Anterior cingulate cortex (tissue), 58 donors: Measurements from ENCODE around the gene ANKRD44.
"Not testable (repeated sequence)": the region's sequence is repeated elsewhere in the genome, so short reads cannot be mapped to it uniquely, and the experiment has no call there.

Source experiments
- DNase-seq, 58 donors: peaks; one replicate each; lab custom pipeline; 2025; lab: John Stamatoyannopoulos, UW

ANKRD44 gene

DNA sequence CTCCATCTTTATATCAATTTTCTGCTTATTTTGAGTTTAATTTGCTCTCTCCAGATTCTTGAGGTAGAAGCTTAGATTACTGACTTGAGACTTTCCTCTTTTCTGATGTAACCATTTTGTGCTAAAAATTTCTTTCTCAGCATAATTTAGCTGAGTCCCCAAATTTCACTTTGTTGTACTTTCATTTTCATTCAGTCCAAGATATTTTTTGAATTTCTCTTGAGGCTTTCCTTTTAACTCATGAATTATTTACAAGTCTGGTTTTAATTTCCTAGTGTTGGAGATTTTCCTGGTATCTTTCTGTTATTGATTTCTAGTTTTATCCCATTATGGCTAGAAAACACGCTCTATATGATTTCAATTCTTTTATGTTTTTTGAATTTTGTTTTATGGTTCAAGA, 239.4 kb downstream of the ANKRD44 start:
- no peak for DNase-seq

DNA sequence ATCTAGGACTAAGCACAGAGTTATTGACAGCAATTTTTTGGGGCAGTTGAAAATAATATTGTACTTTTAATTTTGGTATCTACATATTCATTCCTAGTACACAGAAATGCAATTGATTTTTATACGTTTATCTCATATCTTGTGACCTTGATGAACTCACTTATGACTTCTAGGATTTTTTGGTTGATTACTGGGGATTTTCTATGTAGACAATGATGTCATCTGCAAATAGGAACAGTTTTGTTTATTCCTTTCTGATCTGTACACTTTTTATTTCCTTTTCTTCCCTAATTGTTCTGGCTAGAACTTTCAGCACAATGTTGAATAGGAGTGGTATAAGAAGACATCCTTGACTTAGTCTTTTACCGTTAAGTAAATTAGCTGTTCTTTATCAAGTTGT, 240.6 kb downstream of the ANKRD44 start:
- no peak for DNase-seq

DNA sequence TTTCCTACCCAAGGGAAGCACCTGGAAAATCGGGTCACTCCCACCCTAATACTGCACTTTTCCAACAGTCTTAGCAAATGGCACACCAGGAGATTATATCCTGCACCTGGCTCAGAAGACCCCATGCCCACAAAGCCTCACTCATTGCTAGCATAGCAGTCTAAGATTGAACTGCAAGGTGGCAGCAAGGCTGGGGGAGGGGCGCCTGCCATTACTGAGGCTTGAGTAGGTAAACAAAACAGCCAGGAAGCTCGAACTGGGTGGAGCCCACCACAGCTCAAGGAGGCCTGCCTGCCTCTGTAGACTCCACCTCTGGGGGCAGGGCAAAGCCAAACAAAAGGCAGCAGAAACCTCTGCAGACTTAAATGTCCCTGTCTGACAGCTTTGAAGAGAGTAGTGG, 248.0 kb downstream of the ANKRD44 start:
- not testable (repeated sequence) for DNase-seq

DNA sequence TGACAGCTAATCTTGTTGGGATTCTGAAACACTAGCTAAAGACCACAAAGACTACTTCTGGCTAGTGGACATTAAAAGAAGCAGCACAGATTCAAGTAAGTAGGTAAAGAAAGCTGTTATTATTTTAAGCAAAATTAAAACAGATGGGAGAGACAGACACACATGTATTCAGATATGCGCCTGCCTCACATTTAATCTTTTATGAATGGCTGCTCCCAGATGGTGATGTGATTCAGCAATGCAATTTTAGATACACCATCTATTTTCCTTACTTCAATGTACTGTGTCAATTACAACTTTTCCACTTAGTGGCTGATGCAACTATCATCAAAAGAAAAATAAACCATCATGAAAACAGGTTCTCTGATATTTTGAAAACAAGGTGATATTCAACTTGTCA, 251.1 kb downstream of the ANKRD44 start:
- DNase-seq, result no peak

DNA sequence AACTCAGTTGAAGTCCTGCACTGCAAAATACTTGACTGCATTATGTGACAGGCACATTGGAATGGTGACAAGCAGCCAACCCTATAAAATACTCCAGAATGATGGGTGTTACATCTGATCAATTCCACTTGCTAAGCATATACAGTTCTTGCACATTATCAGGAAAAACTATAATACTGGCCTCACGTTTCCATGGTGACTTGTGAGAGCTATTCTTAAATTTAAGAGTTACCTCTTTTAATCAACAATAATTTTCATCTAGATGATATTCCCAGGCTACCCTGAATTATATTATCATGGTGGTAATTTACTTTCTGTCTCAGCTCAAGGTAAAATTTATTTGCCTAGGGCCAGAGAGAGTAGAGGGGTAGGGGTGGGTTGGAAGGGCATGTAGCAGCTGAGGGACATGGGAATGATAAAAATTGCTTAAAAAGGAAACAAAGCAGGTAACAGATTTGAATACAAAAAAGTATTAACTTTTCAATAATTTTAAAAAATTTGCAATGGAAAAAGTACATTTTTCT, 251.7 kb downstream of the ANKRD44 start:
- no peak for DNase-seq

DNA sequence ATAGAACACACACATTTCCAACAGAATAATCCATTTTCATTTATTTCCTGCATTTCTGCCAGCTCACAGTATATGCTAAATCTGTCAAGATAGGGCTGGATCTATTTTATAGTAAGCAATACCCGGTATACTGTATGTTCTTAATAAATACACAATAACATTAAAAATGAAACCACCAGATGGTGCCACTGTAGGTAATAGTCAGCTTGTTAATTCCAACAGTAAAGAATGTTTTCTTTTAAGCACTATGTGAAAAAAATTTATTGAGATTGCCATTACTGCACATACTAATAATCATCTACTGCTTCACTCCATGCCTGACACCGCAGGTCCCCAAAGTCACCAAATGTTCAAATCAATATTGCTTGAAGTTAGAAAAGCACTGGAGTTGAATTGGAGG, 252.6 kb downstream of the ANKRD44 start:
- DNase-seq, result no peak

DNA sequence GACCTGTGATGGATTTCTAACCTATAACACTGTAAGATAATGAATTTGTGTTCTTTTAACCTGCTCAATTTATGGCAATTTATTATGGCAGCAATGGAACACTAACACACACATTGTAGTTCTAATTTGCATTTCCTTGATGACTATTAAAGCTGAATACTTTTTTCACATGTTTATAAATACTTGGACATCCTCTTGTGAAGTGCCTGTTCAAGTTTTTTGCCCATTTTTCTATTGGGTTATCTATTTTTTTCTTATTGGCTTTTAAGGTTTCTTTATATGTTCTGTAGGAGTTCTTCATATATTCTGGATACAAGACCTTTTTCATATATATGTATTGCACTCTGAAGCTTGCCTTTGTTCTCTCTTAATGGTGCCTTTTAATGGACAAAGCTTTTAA, 255.5 kb downstream of the ANKRD44 start:
- DNase-seq, result no peak

DNA sequence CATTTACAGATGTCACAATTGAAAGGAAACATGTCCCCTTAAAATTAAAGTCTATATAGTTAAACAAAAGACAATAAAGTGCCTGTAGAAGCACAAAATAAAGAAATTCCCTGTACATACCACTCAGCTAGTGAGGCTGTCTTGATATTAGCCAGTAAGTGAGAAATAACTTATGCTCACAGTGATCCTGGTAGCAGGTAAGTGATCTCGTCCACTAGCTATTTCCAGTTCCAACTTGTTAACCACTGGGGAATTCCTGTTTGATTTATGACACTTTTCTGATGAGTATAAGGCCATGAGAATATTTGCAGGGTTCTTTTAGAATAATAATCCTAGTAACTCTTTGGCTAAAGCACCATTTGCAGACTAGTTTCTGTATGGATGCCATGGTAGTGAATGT, 256.1 kb downstream of the ANKRD44 start:
- DNase-seq, result no peak

DNA sequence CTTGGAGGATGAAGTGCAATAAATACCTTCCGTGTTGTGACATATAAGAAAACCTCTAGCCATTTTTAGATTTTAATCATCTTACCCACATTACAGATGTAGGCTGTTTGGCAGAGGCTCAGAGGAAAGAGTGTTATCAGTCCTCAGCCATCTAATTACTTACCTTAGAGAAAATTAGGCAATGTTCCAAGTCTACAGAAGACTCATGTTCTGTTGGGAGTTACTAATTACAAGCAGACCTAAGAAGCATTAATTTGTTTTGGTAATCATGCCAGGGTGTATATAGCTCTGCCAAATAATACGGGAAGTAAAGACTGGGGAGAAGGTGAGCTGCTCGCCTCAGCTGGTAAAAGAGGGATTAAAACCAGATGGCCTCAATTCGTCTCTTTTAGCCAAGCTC, 258.2 kb downstream of the ANKRD44 start:
- DNase-seq, result no peak

DNA sequence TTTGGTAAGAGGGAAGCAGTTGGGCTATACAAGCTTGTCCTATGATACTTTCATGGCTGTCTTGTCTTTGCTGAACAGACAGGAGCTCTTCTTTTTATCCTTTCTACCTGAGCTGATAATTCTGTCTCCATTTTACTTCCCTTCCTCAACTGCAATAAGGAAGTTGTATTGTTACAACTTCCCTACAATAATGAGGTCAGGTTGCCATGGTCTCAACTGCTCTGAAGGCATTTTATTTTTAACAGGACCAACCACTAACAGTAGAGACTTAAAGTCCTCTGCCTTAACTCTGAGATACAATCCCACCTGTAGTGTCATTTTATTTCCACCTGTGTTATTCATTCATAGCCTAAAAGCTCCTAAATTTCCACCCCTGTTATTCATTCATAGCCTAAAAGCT, 265.5 kb downstream of the ANKRD44 start:
- no peak for DNase-seq

DNA sequence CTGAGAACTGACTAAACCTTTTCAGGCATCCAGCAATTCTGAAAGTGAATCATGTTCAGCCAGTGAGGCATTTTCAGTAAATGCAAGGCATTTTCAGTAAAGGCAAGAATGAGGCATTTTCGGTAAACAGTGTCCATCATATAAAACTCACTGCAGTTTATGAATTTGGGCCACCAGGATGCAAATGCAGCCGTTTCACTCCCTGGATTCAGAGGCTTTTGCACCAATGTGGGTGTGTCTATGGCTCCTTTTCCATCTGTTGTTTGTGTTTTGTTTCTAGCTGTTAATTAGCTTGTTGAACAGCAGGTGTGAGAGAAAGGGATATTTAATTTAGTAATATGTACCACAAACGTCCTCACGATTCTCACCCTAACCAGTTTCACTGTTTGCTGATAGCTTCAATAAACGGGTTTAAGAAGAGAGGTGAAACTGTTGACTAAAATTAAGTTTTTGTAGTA, 267.8 kb downstream of the ANKRD44 start:
- no peak for DNase-seq

DNA sequence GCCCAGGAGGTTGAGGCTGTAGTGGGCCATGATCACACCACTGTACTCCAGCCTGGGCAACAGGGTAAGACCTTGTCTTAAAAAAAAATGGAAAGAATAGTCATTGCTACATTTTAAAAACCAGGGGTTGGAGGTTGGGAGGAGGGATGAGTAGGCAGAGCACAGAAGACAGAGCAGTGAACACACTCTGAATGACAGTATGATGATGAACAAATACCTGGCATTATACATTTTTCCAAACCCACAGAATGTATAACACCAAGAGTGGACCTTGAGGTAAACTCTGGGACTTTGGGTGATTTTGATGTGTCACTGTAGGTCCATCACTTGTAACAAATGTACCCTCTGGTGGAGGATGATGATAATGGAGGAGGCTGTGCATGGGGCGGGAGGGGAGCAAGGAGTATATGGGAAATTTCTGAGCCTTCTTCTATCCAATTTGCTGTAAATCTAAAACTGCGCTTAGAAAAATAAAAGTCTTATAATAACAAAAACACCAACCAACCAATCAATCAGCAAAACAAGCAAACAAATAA, 272.6 kb downstream of the ANKRD44 start:
- DNase-seq, result no peak

DNA sequence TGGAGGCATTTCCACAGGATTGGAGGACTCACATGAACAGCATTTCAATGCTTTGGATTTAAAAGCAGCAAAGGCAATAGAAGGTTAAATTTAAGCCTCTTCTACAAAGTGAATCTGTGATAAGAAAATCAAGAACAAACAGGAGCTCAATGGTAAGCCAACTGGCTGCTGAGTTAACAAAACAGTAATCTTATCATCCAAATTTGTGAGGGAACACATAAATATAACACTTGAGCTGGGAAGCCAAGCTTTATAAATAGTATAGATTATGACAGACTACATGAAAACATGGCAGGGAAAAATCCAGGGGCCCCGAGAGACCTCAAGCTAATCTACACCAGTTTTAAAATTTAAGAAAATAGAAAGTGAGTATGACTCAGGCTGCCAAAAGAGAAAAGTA, 275.6 kb downstream of the ANKRD44 start:
- no peak for DNase-seq

DNA sequence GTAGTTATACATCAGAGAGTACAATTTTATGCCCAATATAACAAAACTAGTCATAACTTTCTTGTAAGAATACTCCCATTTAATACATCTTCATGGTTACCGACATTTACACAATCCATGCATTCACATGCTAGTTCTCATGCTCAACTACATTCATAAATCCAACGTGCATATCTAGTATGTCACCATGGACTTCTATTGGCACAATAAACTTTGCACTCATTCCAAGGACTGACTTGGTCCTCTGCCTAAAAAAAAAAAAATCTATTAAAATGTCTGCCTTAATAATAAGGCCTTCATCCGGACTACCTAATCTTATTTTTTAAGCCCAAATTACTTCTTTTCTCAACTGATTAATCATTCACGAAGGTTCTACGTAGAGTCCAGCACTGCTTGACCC, 276.3 kb downstream of the ANKRD44 start:
- no peak for DNase-seq

DNA sequence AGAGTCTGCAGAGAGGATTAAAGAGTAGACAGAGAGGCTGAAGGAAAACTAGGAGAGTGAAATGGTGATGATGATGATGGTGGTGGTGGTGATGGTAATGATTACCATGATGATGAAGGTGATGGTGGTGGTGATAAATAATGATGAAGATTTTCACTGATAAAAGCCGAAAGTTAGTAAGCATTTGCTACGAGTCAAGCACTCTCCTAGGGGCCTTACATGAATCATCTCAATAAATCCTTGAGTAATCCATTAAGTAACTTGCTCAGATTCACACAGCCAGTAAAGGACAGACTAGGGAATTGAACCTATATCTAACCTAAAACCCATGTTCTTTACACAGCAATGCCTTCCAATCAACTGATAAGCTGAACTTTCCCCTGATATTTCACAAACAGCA, 277.4 kb downstream of the ANKRD44 start:
- DNase-seq, result no peak

DNA sequence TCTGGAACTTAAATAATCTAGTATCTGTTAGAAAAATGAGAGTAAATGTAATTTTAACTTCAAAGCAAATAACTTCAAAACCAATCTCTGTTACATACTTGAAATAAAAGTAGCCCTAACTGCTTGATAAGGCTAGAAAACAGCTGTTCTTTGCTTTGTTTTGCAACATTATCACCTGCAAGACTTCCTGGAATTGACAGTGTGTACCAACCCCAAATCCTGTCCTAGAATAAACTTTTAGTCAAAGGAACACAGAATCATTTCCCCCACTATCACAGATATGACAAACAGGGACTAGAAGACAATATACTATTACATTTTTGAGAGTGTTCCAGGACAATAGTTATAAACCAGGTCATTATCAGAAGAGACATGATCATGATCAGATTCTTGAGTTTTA, 278.8 kb downstream of the ANKRD44 start:
- no peak for DNase-seq

DNA sequence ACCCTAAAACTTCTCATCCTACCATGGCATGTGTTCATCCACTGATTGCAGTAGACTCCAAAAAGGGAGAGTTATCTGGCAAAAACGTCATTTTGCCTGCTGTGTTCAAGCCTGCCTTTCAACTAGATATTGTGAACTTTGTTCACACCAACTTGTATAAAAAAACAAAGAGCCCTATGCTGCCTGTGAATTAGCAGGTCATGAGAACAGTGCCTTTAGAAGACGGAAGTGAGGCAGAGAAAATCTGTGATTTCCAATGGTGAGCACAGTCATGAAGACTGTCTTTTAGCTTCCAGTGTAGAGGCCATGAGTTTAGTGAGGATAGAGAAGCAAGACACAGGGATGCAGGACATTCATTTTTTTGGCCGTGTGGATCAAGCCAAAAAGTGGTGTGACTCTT, 280.5 kb downstream of the ANKRD44 start:
- no peak for DNase-seq

DNA sequence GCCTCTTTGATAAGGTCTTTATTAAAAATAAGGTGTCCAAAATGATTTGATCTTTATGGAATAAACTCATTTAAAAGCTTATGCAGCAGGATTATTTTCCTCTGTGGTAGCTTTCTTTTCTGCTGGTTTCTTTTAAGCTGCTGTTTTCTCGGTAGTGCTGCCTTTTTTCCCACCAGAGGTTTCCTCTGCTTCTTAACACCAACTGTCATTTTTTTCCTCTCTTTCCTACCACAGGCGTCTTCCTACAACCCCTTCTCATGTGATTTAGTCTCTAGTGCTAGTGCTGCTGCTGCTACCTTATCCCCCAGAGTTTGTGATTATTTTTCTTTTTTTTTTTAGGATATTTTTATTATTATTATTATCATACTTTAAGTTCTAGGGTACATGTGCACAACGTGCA, 281.9 kb downstream of the ANKRD44 start:
- DNase-seq, result no peak

DNA sequence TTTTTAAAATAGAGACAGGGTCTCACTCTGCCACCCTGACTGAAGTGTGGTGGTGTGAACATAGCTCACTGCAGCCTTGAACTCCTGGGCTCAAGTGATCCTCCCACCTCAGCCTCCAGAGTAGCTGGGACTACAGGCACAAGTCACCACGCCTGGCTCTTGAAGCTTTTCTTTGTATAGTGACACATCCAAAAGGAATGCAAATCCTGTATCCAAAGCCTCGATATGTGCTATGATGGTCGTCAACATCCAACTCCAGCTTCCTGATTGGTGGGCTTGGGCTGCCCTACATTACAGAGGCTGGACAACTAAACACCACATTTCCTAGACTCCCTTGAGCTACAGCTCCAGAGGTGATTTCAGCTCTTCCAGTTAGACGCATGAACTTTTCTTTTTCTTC, 282.4 kb downstream of the ANKRD44 start:
- DNase-seq, result no peak

DNA sequence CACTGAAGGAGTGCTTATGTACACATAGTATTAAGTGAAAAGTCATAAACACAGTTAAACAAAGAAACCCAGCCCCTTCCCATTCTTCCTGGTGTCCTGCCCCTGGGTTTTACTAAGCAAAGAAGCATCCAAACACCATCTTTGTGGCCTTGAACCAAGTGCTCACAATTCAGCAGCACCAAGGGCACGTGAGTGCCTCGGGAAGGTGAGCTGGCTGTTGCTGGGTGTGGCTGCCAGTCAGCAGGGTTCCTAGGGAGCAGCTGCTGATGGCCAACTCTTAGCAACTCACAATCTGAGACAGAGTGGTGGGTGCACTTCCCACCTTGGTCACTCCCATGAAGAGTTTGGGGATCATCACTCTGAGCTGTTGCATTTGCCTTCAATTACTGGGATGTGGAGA, 286.4 kb downstream of the ANKRD44 start:
- DNase-seq, result no peak

DNA sequence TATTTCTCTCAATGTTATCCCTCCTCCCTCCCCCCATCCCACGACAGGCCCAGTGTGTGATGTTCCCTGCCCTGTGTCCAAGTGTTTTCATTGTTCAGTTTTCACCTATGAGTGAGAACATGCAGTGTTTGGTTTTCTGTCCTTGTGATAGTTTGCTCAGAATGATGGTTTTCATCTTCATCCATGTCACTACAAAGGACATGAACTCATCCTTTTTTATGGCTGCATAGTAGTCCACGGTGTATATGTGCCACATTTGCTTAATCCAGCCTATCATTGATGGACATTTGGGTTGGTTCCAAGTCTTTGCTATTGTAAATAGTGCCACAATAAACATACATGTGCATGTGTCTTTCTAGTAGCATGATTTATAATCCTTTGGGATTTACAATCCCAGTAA, 289.7 kb downstream of the ANKRD44 start:
- not testable (repeated sequence) for DNase-seq

DNA sequence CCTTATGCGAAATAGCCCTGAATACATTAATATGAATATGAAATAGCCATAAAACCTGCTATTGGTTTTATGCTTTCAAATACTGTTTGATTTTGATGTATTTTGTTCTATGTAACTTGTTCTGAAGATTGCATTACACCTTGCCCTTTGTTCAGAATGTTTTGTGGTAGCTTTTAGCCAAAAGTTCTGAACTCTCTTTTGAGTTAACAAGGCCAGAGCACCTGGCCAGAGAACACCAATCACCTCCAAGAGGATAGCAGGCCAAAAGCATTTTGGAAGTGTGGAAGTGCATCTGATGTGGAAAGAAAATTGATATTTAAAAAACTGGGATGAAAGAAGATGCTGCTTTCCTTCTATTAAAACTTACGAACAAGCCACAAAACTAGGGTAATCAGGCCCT, 297.5 kb downstream of the ANKRD44 start:
- no peak for DNase-seq
